GM13977 (cell line): Measurements from ENCODE around the gene DDI1.

Source experiments
- DNase-seq: peaks from one replicate; pipeline ENCODE4 v3.0.0; 2012; ENCODE audit warnings: low spot score
- in situ Hi-C: fragments of 300-500 bp; cut with MboI; formaldehyde crosslinking; loops from one replicate; pipeline ENCODE4 v1.12.0; 2022; ENCODE audit warnings: low sequenced_read_pairs, low pct_unique_long_range_greater_than_20kb, mixed read lengths, inconsistent platforms; ENCODE audit not compliant: unreplicated experiment
- TF ChIP-seq, protein P1 (sequence below): IDR thresholded peaks from 2 replicates; pipeline ENCODE4 v1.5.1; 2012; ENCODE audit warnings: mild to moderate bottlenecking, control low read depth; ENCODE audit not compliant: insufficient read depth; ENCODE audit errors: extremely low read depth, missing control alignments

DDI1 gene

GRCh38 chr11:103995896-103996295 lies 40.5 kb upstream of the DDI1 start:
- no peak for DNase-seq
- TF ChIP-seq, protein P1, sequence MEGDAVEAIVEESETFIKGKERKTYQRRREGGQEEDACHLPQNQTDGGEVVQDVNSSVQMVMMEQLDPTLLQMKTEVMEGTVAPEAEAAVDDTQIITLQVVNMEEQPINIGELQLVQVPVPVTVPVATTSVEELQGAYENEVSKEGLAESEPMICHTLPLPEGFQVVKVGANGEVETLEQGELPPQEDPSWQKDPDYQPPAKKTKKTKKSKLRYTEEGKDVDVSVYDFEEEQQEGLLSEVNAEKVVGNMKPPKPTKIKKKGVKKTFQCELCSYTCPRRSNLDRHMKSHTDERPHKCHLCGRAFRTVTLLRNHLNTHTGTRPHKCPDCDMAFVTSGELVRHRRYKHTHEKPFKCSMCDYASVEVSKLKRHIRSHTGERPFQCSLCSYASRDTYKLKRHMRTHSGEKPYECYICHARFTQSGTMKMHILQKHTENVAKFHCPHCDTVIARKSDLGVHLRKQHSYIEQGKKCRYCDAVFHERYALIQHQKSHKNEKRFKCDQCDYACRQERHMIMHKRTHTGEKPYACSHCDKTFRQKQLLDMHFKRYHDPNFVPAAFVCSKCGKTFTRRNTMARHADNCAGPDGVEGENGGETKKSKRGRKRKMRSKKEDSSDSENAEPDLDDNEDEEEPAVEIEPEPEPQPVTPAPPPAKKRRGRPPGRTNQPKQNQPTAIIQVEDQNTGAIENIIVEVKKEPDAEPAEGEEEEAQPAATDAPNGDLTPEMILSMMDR: no peak
- in situ Hi-C loops: no loop called here

DNA sequence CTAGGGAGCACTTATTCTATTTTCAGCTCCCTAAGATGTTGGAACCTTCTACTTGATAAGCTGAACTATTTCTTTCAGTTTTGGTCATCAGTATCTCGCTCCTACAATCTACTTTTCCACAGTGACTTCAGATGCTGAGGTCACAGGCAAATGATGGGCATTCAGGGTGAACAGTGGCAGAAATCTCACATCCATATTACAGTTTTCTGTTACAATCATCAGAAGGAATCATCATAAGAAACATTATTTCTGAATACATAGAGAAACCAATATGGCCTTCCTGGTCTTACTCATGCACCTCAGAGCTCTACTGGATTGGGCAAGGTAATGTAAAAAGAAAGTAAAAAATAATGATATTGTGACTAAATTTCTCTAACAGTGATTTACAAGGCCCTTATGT lies 39.4 kb upstream of the DDI1 start:
- in situ Hi-C loops: no loop called here
- DNase-seq: no peak
- TF ChIP-seq, protein P1: no peak

GRCh38 chr11:103998826-103999508 lies 37.5 kb upstream of the DDI1 start:
- DNase-seq: no peak
- in situ Hi-C loops: no loop called here
- TF ChIP-seq, protein P1: no peak

- TF ChIP-seq, protein P1: no peak
- in situ Hi-C loops: no loop called here
- no peak for DNase-seq
These were observed 35.6 kb upstream of the DDI1 start for GRCh38 chr11:104000798-104001197.

GRCh38 chr11:104001561-104002056 lies 34.8 kb upstream of the DDI1 start:
- in situ Hi-C loops: no loop called here
- TF ChIP-seq, protein P1: no peak
- no peak for DNase-seq

GRCh38 chr11:104003491-104003890 lies 32.9 kb upstream of the DDI1 start:
- TF ChIP-seq, protein P1: no peak
- in situ Hi-C loops: no loop called here
- no peak for DNase-seq
